GM19025 (cell line): ENCODE measurements around the gene SEC61A1.

ENCODE experiments used
- ATAC-seq: cut with Tn5 transposase; IDR thresholded peaks from one replicate; pipeline ENCODE4 v1.9.1; 2021; ENCODE audit warnings: mild to moderate bottlenecking, low read depth, moderate library complexity; ENCODE audit not compliant: unreplicated experiment

The SEC61A1 gene

DNA sequence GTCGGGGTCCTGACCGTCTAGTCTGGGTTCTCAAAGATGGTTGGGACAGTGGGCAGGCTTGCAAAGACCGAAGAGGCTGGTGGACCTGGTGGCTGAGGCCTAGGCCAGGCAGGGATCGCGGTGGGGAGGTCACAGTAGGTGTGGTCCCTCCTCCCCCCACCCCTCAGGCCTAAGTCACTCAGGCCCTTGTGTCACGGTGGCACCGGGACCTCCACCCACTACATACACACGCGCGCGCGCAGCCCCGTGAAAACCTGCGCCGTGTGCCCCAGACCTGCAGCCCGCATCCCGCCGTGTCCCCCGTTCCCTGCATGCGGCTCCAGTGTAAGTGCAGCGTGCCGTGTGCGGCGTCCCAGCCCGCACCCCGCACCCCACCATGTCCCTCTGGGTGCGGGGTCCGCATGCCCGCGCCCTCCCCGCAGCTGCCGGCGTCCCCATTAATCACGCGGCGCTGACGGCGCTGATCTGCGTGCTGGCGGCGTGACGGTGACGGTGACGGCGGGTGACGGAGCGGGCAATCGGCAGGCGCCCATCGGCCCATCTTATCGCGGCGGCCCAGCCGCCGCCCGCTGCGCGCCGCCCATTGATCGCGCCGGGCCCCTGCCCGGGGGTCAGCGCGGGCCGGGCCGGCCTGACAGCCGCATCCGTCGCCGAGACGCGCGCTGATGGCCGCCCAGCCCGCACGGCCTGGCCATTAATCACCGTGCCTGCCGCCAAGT is 24.4 kb downstream of the SEC61A1 start:
- ATAC-seq: no peak

DNA sequence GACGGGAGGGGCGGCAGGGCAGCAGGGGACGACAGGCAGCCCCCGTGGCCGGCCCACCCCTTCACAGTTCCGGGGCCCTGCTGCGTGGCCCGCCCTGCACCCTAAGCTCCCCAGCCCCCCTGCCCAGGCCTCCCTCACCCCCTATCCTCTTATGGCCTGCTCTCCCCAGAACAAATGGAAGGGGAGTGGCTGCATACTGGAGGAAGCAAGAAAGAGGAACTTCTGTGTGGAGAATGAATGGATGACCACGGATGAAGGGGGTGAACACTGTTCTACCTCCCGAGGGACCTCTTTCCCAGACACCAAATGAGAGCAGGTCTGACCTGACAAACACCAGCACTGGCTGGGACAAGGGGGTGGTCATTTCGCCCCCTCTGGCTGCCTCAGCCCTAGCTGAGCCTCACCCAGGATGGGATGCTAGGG is 25.0 kb downstream of the SEC61A1 start:
- no peak for ATAC-seq

GRCh38 chr3:128077665-128078064 is 25.4 kb downstream of the SEC61A1 start:
- ATAC-seq: no peak

- no peak for ATAC-seq
Measured at GRCh38 chr3:128078322-128078721, 26.1 kb downstream of the SEC61A1 start.

- no peak for ATAC-seq
Measured at GRCh38 chr3:128078875-128079274, 26.6 kb downstream of the SEC61A1 start.

- ATAC-seq: no peak
Measured at GRCh38 chr3:128079823-128080222, 27.6 kb downstream of the SEC61A1 start.

DNA sequence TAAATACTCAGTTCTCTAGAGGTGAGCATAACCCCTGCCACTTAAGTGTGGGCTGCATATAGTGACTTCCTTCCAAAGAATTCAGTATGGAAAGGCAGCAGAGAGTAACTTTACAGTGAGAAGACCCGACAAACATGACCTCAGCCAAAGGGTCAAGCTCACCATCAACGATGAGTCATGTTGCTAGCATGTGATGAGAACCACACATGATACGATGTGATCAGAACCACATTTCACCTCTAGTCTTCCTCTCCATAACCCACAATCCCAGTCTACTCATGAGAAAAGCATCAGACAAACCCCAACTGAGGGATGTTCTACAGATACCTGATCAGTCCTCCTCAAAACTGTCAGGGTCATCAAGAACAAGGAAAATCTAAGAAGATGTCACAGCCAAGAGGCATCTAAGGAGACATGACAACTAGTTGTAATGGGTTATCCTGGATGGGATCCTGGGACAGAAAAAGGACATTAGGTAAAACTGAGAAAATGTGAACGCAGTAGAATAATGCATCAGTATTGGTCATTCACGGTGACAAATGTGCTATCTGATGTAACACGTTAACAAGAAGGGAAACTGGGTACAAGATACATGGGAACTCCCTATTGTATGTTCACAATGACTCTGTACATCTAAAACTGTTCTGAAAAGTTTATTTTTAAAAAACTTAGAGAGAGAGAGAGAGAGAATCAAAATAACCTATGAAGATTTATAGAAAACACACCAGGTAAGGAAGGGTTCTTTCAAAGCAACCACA is 28.3 kb downstream of the SEC61A1 start:
- no peak for ATAC-seq

DNA sequence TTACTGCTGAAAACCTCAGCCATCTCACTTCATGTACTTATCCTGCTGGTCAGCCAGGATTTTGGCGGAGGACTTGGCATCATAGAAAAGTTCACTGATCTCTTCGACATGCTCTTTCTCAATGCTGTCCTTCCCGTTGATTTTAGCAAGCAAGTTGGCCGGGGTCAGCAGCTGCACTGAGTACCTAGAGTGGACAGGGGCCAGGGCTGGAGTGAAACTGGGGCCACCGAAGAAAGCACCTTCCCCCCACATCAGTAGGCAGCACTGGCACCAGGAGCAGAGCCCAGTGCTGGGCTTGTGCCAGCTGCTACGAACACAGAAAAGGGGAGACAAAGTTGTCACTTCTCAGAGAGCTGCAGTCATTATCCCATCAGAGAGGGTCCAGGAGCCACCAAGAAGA is 29.0 kb downstream of the SEC61A1 start:
- ATAC-seq: no peak

DNA sequence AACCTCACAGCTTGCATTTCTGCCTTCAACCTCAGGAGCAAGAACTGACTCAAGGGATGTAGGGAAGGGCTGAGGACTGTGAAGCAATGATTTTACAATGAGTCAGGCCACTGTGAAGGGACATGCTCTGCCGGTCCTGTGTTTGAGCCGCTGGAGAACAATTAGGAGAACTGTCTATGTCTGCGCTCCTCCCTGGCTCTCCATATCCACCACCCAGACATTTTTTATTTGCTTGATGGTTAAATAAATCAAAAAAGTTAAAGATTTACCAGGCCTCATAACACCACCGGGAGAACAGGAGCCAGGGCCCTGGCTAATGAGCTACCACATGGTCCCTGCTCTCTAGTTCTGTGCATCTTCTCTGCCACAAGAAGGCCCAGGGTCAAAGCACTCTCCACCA is 29.6 kb downstream of the SEC61A1 start:
- ATAC-seq: no peak

- no peak for ATAC-seq
Measured at GRCh38 chr3:128082546-128082945, 30.3 kb downstream of the SEC61A1 start.

GRCh38 chr3:128083396-128083795 is 31.2 kb downstream of the SEC61A1 start:
- ATAC-seq: no peak

GRCh38 chr3:128083980-128084674 is 31.9 kb downstream of the SEC61A1 start:
- no peak for ATAC-seq

- no peak for ATAC-seq
Measured at GRCh38 chr3:128084675-128085021, 32.4 kb downstream of the SEC61A1 start.

GRCh38 chr3:128089135-128089534 is 36.9 kb downstream of the SEC61A1 start:
- ATAC-seq: no peak

DNA sequence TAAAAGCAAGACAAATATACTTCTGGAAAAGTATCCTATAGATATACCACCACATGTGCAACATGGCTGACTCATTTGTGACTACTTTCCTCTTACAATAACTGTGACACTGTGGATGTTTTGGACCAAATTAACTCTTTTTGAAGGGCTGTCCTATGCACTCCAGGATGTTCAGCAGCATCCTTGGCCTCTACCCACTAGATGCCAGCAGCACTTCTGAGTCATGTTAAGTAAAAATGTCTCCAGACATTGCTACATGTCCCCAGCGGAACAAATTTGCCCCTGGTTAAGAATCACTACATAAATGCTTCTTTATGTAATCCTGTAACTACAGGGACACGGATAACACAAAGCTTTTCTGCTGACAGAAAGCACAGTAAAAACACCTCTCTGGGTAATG is 39.3 kb downstream of the SEC61A1 start:
- ATAC-seq: no peak

- ATAC-seq: no peak
Measured at GRCh38 chr3:128094295-128095151, 42.3 kb downstream of the SEC61A1 start.

DNA sequence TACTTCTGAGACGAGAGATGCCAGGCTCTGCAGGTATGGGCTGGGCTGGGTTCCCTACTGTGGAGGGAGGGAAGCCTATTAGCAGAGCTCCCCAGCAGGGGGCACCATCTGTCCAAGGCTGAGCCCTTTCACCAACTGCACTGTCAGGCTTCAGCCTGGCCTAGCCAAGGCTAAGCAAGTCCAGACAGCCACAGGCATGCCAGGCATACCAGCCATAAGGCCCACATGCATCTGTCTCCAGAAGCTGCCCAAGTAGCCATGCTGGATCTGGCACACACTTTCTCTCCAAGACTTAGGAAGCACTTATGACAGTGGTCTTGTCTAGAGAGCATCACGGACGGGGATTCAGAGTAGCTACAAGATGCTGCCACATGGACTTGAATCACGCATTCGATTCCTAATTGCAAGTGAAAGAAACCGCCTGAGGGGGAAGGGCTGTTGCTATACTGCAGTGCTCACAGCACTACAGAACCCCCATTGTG is 43.0 kb downstream of the SEC61A1 start:
- ATAC-seq: peak; percentile 89

DNA sequence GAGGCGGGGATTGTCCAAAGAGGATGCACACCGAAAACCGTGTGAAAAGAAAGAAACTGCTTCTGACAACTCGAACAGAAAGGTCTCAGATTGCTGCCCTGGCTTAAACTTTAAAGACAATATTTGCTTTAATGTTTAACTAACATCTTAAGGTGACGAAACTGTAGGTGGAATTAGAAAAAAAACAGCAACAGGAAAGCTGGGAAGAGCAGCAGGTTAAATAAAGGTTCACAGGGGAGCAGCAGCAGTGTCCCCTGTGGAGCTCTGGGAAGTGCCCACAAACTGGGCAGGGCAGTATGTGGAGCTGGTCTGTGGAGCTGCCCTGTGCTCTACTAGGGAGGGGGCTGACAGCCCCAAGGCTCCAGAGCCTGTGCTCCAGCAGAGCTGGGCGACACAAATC is 46.0 kb downstream of the SEC61A1 start:
- no peak for ATAC-seq

DNA sequence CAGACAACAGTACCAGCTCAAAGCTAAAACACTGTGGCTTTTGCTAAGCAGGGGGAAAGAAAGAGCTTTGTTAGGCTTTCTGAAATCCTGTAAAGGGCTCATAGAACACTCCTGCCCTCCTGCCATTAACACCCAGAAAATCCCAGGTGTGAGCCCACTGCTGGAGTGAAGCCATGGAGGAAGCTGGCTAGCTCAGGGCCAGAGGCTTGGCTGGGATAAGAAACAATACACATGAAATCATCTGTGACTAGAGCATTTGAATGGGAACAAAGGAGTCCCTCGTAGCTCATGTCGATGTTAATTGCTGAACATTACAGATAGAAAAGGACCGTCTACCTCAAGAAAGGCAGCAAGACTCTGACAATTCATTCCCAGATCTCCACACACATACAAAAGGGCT is 47.9 kb downstream of the SEC61A1 start:
- ATAC-seq: no peak

DNA sequence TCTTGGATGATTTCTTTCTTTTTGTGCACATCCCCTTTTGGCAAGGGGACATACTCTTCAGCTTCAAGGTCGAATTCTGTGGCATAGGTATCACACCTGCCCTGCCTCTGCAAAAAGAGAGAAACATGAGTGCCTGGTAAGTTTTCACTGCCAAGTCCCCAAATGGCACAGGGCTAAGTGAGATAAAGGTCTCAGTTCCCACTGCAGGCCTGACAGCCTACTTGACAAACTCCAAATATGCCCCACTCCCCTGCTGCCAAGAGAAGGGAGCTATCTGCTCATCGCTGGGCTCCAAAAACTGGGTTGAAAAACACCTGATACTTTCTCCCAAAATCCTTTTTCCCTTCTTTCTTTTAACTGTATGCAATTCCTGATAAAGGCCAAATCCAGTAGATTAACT is 48.4 kb downstream of the SEC61A1 start:
- no peak for ATAC-seq
